Spleen (tissue), 7 donors: Measurements from ENCODE around the gene KCNQ4.

Source experiments
- CTCF ChIP-seq, 11 experiments: fragments of 200-600 bp in 7 of 11; fragments of 450-650 bp in 4 of 11; sonication (generic) in 4 of 11; IDR thresholded peaks in 8 of 11; conservative IDR thresholded peaks in 3 of 11; 1 replicate in 7 of 11; 2 replicates in 4 of 11; pipeline versions ENCODE4 v1.4.0 to v1.8.0; 2016 to 2021; ENCODE audit warnings: antibody characterized with exemption in 11 of 11, inconsistent platforms in 4 of 11, mild to moderate bottlenecking in 1 of 11
- POLR2A ChIP-seq, 3 donors: fragments of 450-650 bp; IDR thresholded peaks; one replicate each; pipeline ENCODE4 v1.5.1; 2017; ENCODE audit warnings: antibody characterized with exemption in 3 of 3, mild to moderate bottlenecking in 1 of 3
- POLR2AphosphoS5 ChIP-seq, 3 donors: sonication (generic); formaldehyde crosslinking; IDR thresholded peaks; one replicate each; pipeline ENCODE4 v1.5.1; 2017; ENCODE audit warnings: antibody characterized with exemption in 3 of 3
- donor health status: DM: no; HTN: no; CAD: no; lungs with moderate emphysema.
- donor health status: DM: no; HTN: no; CAD: no.
- donor health status: DM: no; HTN: no; CAD: no.

DNA sequence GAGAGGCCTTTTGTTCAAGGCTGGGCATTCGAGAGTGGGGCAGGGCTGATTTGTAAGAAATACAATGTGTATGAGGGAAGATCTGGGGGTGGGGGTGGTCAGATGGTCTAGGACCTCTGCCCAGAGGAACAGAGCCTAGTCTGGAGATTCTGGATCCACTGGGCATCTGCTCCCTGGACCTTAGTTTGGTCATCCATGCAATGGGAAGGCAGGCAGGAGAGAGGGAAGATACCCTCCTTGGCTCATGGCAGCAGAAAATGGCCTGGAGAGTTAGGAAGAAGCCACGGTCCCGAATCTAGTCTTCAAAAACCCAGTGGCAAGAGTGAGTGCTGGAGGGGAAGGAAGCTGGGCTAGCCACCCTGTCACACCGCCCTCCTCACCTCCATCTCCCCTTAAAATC lies 39.8 kb downstream of the KCNQ4 start:
- TF ChIP-seq CTCF (IDR thresholded peaks at IDR 0.05 in 8 of 11, conservative IDR thresholded peaks at IDR 0.05 in 3 of 11) (no peak), POLR2A (IDR thresholded peaks at IDR 0.05) (no peak), POLR2AphosphoS5 (IDR thresholded peaks at IDR 0.05) (no peak)
